H1 (cell line): ENCODE data around the gene GRAP. TPM values are rescaled to one million over a fixed set of nuclear protein-coding genes. Genes with fewer than 3 reads are reported as not detected.

Experiments used
- CTCF ChIA-PET: fragments of 300-600 bp; sonication (Branson Sonifier 250); formaldehyde crosslinking; loops from one replicate; lab custom pipeline; 2021; ENCODE audit not compliant: partially characterized antibody; lab: Charles Lee
- POLR2A ChIA-PET: fragments of 300-600 bp; sonication (Branson Sonifier 250); formaldehyde crosslinking; loops from one replicate; lab custom pipeline; 2021; ENCODE audit warnings: inconsistent platforms; ENCODE audit not compliant: partially characterized antibody; lab: Charles Lee
- DNase-seq, 2 experiments: peaks; one replicate each; pipeline versions ENCODE4 v3.0.0 to v3.0.0-alpha.2; 2010 to 2022; ENCODE audit warnings: low spot score in 2 of 2, low read depth in 1 of 2, mixed read lengths in 1 of 2
- FAIRE-seq: peaks from 2 replicates; lab custom pipeline; 2011; peaks lifted over from hg19 to GRCh38; lab: Jason Lieb, UNC
- H2AFZ ChIP-seq: 2 replicates; pipeline ENCODE4 v1.8.1; 2012; ENCODE audit warnings: low read length, inconsistent platforms
- H2AK5ac ChIP-seq: 2 replicates; pipeline ENCODE4 v1.6.1; 2013; ENCODE audit warnings: low read depth, low read length
- H2BK120ac ChIP-seq: replicated peaks from 2 replicates; pipeline ENCODE3; 2013; ENCODE audit warnings: low read depth, low read length, inconsistent platforms
- H2BK12ac ChIP-seq: 2 replicates; pipeline ENCODE4 v1.6.1; 2013; ENCODE audit warnings: low read depth, low read length
- H2BK15ac ChIP-seq: 2 replicates; pipeline ENCODE4 v1.6.1; 2013; ENCODE audit warnings: low read length
- H2BK20ac ChIP-seq: 2 replicates; pipeline ENCODE4 v1.6.1; 2013; ENCODE audit warnings: low read length
- H2BK5ac ChIP-seq: 2 replicates; pipeline ENCODE4 v1.6.1; 2013; ENCODE audit warnings: low read depth, low read length
- H3K14ac ChIP-seq: 2 replicates; pipeline ENCODE4 v1.6.1; 2013; ENCODE audit warnings: inconsistent platforms; ENCODE audit not compliant: insufficient read length
- H3K18ac ChIP-seq: 2 replicates; pipeline ENCODE4 v1.6.1; 2013; ENCODE audit warnings: low read length; ENCODE audit errors: extremely low read depth
- H3K23ac ChIP-seq: 2 replicates; pipeline ENCODE4 v1.6.1; 2013; ENCODE audit warnings: inconsistent platforms; ENCODE audit not compliant: insufficient read length
- H3K23me2 ChIP-seq: 2 replicates; pipeline ENCODE4 v1.6.1; 2013; ENCODE audit warnings: low read depth, low read length
- H3K27ac ChIP-seq: 2 replicates; pipeline ENCODE4 v1.6.1; 2011; ENCODE audit warnings: low read depth, low read length, inconsistent platforms
- H3K27me3 ChIP-seq, 4 experiments: replicated peaks in 1 of 4; 1 replicate in 1 of 4; 2 replicates in 3 of 4; pipeline versions ENCODE4 v1.6.1 to v1.8.1; 2011 to 2013; ENCODE audit warnings: low read length in 3 of 4, mild to moderate bottlenecking in 3 of 4, inconsistent platforms in 2 of 4, mixed read lengths in 2 of 4, moderate library complexity in 1 of 4; ENCODE audit not compliant: control insufficient read depth in 3 of 4, insufficient read depth in 3 of 4; ENCODE audit errors: extremely low read depth in 1 of 4
- H3K36me3 ChIP-seq, 4 experiments: 2 replicates each; pipeline versions ENCODE4 v1.6.1 to v1.8.1; 2011 to 2013; ENCODE audit warnings: mild to moderate bottlenecking in 4 of 4, low read length in 3 of 4, moderate library complexity in 2 of 4, control low read depth in 1 of 4, inconsistent platforms in 1 of 4; ENCODE audit not compliant: insufficient read depth in 4 of 4, control insufficient read depth in 2 of 4
- H3K4ac ChIP-seq: replicated peaks from 2 replicates; pipeline ENCODE3; 2013; ENCODE audit warnings: low read length, low read depth, mixed read lengths, inconsistent platforms; ENCODE audit not compliant: insufficient read length
- H3K4me1 ChIP-seq, 4 experiments: replicated peaks in 1 of 4; 1 replicate in 1 of 4; 2 replicates in 3 of 4; pipeline versions ENCODE4 v1.6.1 to v1.8.1; 2011 to 2013; ENCODE audit warnings: low read length in 3 of 4, inconsistent platforms in 2 of 4, mixed read lengths in 1 of 4; ENCODE audit not compliant: insufficient read depth in 4 of 4, control insufficient read depth in 3 of 4
- H3K4me2 ChIP-seq, 2 experiments: 2 replicates each; pipeline versions ENCODE4 v1.6.1 to v1.8.1; 2011 to 2013; ENCODE audit warnings: low read depth in 2 of 2, low read length in 2 of 2, control low read depth in 1 of 2, inconsistent platforms in 1 of 2, mild to moderate bottlenecking in 1 of 2; ENCODE audit not compliant: insufficient read depth in 1 of 2
- H3K4me3 ChIP-seq, 4 experiments: fragments of 200-600, 300-600 bp in 1 of 4; sonication (generic), shearing (Covaris generic), sonication (Bioruptor Twin) in 1 of 4; 2 replicates each; pipeline versions ENCODE4 v1.5.1 to v1.8.1; 2011 to 2016; ENCODE audit warnings: low read length in 4 of 4, low read depth in 3 of 4, control low read depth in 2 of 4, inconsistent platforms in 2 of 4, mild to moderate bottlenecking in 2 of 4, mixed read lengths in 1 of 4, moderate library complexity in 1 of 4; ENCODE audit not compliant: insufficient read depth in 2 of 4; ENCODE audit errors: extremely low read depth in 1 of 4
- H3K56ac ChIP-seq: replicated peaks from 2 replicates; pipeline ENCODE3; 2013; ENCODE audit warnings: low read depth, mild to moderate bottlenecking, mixed read lengths, low read length, inconsistent platforms; ENCODE audit not compliant: insufficient read length
- H3K79me1 ChIP-seq: 2 replicates; pipeline ENCODE4 v1.6.1; 2013; ENCODE audit warnings: low read depth, low read length, control low read depth
- H3K79me2 ChIP-seq, 2 experiments: 2 replicates each; pipeline versions ENCODE4 v1.6.1 to v1.8.1; 2012 to 2013; ENCODE audit warnings: low read length in 2 of 2, mild to moderate bottlenecking in 2 of 2, inconsistent platforms in 1 of 2; ENCODE audit not compliant: insufficient read depth in 2 of 2, control insufficient read depth in 1 of 2
- H3K9ac ChIP-seq, 4 experiments: replicated peaks in 1 of 4; 1 replicate in 1 of 4; 2 replicates in 3 of 4; pipeline versions ENCODE4 v1.6.1 to v1.8.1; 2011 to 2013; ENCODE audit warnings: low read depth in 3 of 4, low read length in 3 of 4, control low read depth in 2 of 4, mild to moderate bottlenecking in 2 of 4, moderate library complexity in 2 of 4, inconsistent platforms in 1 of 4; ENCODE audit errors: extremely low read depth in 1 of 4
- H3K9me3 ChIP-seq, 2 experiments: 2 replicates each; pipeline versions ENCODE4 v1.6.1 to v1.8.1; 2012 to 2013; ENCODE audit warnings: mild to moderate bottlenecking in 2 of 2, moderate library complexity in 2 of 2, control low read depth in 1 of 2, inconsistent platforms in 1 of 2, low read depth in 1 of 2, low read length in 1 of 2, mixed read lengths in 1 of 2; ENCODE audit not compliant: insufficient read depth in 2 of 2
- H4K20me1 ChIP-seq, 2 experiments: replicated peaks in 1 of 2; 2 replicates each; pipeline versions ENCODE3 to v1.8.1; 2011 to 2013; ENCODE audit warnings: inconsistent platforms in 2 of 2, low read length in 2 of 2, mild to moderate bottlenecking in 1 of 2; ENCODE audit not compliant: insufficient read depth in 2 of 2, control insufficient read depth in 1 of 2
- H4K5ac ChIP-seq: 2 replicates; pipeline ENCODE4 v1.6.1; 2013; ENCODE audit warnings: low read length, low read depth, mixed read lengths, inconsistent platforms; ENCODE audit not compliant: insufficient read length
- H4K8ac ChIP-seq: 2 replicates; pipeline ENCODE4 v1.8.0; 2013; ENCODE audit warnings: mild to moderate bottlenecking, moderate library complexity, low read length, inconsistent platforms; ENCODE audit not compliant: insufficient read depth; ENCODE audit errors: extremely low read depth
- H4K91ac ChIP-seq: replicated peaks from 2 replicates; pipeline ENCODE3; 2013; ENCODE audit warnings: low read length, mixed read lengths, inconsistent platforms; ENCODE audit not compliant: insufficient read length
- ATF2 ChIP-seq: IDR thresholded peaks from 2 replicates; pipeline ENCODE4 v1.6.1; 2012; ENCODE audit warnings: low read length, inconsistent platforms
- CBX5 ChIP-seq: fragments of 300-800, 300-1000 bp; sonication (generic); IDR thresholded peaks from 2 replicates; pipeline ENCODE4 v1.7.1; 2016; ENCODE audit warnings: antibody characterized with exemption, low read length, low read depth
- CTCF ChIP-seq, 3 experiments: IDR thresholded peaks; 1 replicate in 2 of 3; 2 replicates in 1 of 3; pipeline versions ENCODE4 v1.5.1 to v1.6.1; 2011; ENCODE audit warnings: low read length in 3 of 3, mild to moderate bottlenecking in 3 of 3, inconsistent platforms in 2 of 3, low read depth in 1 of 3, moderate library complexity in 1 of 3; ENCODE audit not compliant: insufficient read depth in 1 of 3; ENCODE audit errors: control extremely low read depth in 1 of 3
- JUND ChIP-seq: IDR thresholded peaks from 2 replicates; pipeline ENCODE4 v1.6.1; 2011; ENCODE audit warnings: mild to moderate bottlenecking, improper control_type of control experiment, low read length
- PHF8 ChIP-seq: fragments of 200-600 bp; sonication (generic); conservative IDR thresholded peaks from 2 replicates; pipeline ENCODE4 v1.7.1; 2012; ENCODE audit warnings: low read depth, mild to moderate bottlenecking, inconsistent platforms, low read length, moderate library complexity
- RBBP5 ChIP-seq: IDR thresholded peaks from 2 replicates; pipeline ENCODE4 v1.7.1; 2012; ENCODE audit warnings: low read depth, mild to moderate bottlenecking, inconsistent platforms, low read length, moderate library complexity, borderline replicate concordance
- TAF1 ChIP-seq: IDR thresholded peaks from 2 replicates; pipeline ENCODE4 v1.6.1; 2011; ENCODE audit warnings: mild to moderate bottlenecking, low read depth, low read length
- TAF7 ChIP-seq: optimal IDR thresholded peaks from 2 replicates; pipeline ENCODE3; 2011; ENCODE audit warnings: low read depth, mild to moderate bottlenecking, inconsistent platforms, low read length, moderate library complexity, borderline replicate concordance
- WGBS, 2 experiments: shearing (Covaris generic) in 1 of 2; methylation state at CpG; one replicate each; pipeline versions ENCODE4 v1.1.6 to v1.1.7; 2013 to 2015; ENCODE audit warnings: low lambda C conversion rate in 2 of 2, mixed read lengths in 2 of 2, inconsistent platforms in 1 of 2, low coverage in 1 of 2, missing lambda C conversion rate in 1 of 2; ENCODE audit not compliant: insufficient replicate concordance in 2 of 2, insufficient coverage in 1 of 2, insufficient read length in 1 of 2; ENCODE audit errors: extremely low coverage in 1 of 2, missing lambda C conversion rate in 1 of 2; 5-methylcytosine and 5-hydroxymethylcytosine counted together
- polyA plus RNA-seq, 7 experiments: library from polyadenylated mRNA; depleted of rRNA in 3 of 7; stranded (reverse) in 5 of 7; unstranded in 2 of 7; fragments of >200 nt in 5 of 7; fragments of 200-250 nt in 2 of 7; gene quantifications; 1 replicate in 5 of 7; 2 replicates in 1 of 7; 4 replicates in 1 of 7; pipeline versions ENCODE4 v1.2.1 to v1.2.3, GENCODE V29; 2011 to 2013; ENCODE audit warnings: missing spikeins in 2 of 7, mixed read lengths in 2 of 7
- total RNA-seq: library from RNA; stranded (reverse); fragmentation: NEBNext Ultra II Directional; extraction: Animal tissue kit (Norgen Biotek cat#: 25700); gene quantifications from 2 replicates; pipeline ENCODE4 v1.2.1, GENCODE V29; 2021

GRAP gene
- total and polyA plus RNA-seq, 2 of the 8 experiments (the other 6 are each of a cell fraction or from before 2014, with no cell fraction given) = 0.18 to 0.24 TPM

GRCh38 chr17:18997650-18998196, 49.0 kb downstream of the GRAP start:
- Histone ChIP-seq H3K18ac (no peak overlapping the region), H3K4ac (no peak overlapping the region), H3K56ac (no peak overlapping the region), H3K27ac (no peak overlapping the region), H3K27me3 (no peaks in the 10 kb centered on the region), H2AK5ac (no peak overlapping the region), H2BK20ac (no peak overlapping the region), H4K20me1 (peaks cover 22 to 41% of the 10 kb centered on the region in 2 experiments), H2AFZ (no peak overlapping the region), H3K23me2 (no peaks in the 10 kb centered on the region), H3K9me3 (no peaks in the 10 kb centered on the region), H3K79me1 (peaks cover 42% of the 10 kb centered on the region), H2BK5ac (no peak overlapping the region), H3K4me3 (no peak overlapping the region), H3K79me2 (peaks cover 8 to 92% of the 10 kb centered on the region in 2 experiments; a peak in 3 of 4 replicates), H2BK120ac (no peak overlapping the region), H4K8ac (no peak overlapping the region), H3K4me2 (no peak overlapping the region), H2BK15ac (no peak overlapping the region), H4K5ac (no peak overlapping the region), H3K14ac (no peak overlapping the region), H3K9ac (no peak overlapping the region; a peak in 1 of 7 replicates), H3K4me1 (peaks cover 0 to 5% (median 3%) of the 10 kb centered on the region in 4 experiments; a peak in 5 of 7 replicates), H3K23ac (no peak overlapping the region), H4K91ac (no peak overlapping the region), H3K36me3 (peaks cover 4 to 29% (median 6%) of the 10 kb centered on the region in 4 experiments; a peak in 6 of 8 replicates), H2BK12ac (no peak overlapping the region)
- 88% methylated on average over 6 of the region's 6 CpGs; no CpG with 5 or more reads in 1 of the 2 experiments for WGBS, 2 experiments
- ChIA-PET POLR2A (interaction anchor here (1.0 to 1.8 kb wide), 4 partner anchors 10 to 25 kb away, joined by 3 to 5 read pairs (median 4); no protein-coding TSS in a partner anchor), CTCF (interaction anchor here (0.7 to 4.3 kb wide), 8 partner anchors 13 to 284 kb away, joined by 3 to 18 read pairs (median 4); no protein-coding TSS in a partner anchor)
- no peak for DNase-seq
- no peak for FAIRE-seq
- no peak for TF ChIP-seq CTCF (IDR thresholded peaks at IDR 0.05; ENCODE audit: control extremely low read depth in 1 of 3, insufficient read depth in 1 of 3, low read depth in 1 of 3, low read length in 3 of 3)
- TF ChIP-seq TAF1 = no peak
- TF ChIP-seq PHF8 = no peak
- TF ChIP-seq CBX5 = no peak
- TF ChIP-seq ATF2 = no peak
- TF ChIP-seq JUND = no peak
- no peak for TF ChIP-seq RBBP5
- no peak for TF ChIP-seq TAF7
